GM18526 (cell line): ENCODE data around the gene RAP1GAP2.

Experiments used
- POLR2A ChIP-seq: IDR thresholded peaks from 3 replicates; pipeline ENCODE4 v1.6.1; 2011; ENCODE audit not compliant: insufficient read length; ENCODE audit errors: extremely low read depth

The RAP1GAP2 gene

GRCh38 chr17:3029213-3029913 is 233.1 kb downstream of the RAP1GAP2 start:
- no peak for TF ChIP-seq POLR2A

- TF ChIP-seq POLR2A = no peak
Measured at GRCh38 chr17:3030096-3030495, 233.9 kb downstream of the RAP1GAP2 start.

GRCh38 chr17:3032258-3033247 is 236.3 kb downstream of the RAP1GAP2 start:
- TF ChIP-seq POLR2A = no peak

GRCh38 chr17:3033248-3033640 is 237.0 kb downstream of the RAP1GAP2 start:
- no peak for TF ChIP-seq POLR2A

GRCh38 chr17:3033741-3034577 is 237.7 kb downstream of the RAP1GAP2 start:
- no peak for TF ChIP-seq POLR2A

DNA sequence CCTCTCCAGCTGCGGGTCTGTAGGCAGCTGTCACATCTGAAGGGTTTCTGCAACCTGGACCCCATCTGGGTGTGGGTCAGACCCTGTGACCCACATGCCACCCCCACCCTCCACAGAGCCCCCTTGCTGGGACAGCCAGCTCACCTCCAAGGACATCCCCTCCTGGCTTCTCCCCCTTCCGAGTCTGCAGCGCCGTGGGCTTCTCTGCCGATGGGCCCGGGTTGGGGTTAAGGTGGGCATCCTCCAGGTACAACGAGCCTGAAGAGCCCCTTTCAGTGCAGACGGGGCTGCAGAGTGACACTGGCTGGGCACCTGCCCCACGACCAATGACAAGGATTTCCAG is 238.3 kb downstream of the RAP1GAP2 start:
- no peak for TF ChIP-seq POLR2A

- TF ChIP-seq POLR2A = no peak
Measured at GRCh38 chr17:3035256-3035967, 239.2 kb downstream of the RAP1GAP2 start.

DNA sequence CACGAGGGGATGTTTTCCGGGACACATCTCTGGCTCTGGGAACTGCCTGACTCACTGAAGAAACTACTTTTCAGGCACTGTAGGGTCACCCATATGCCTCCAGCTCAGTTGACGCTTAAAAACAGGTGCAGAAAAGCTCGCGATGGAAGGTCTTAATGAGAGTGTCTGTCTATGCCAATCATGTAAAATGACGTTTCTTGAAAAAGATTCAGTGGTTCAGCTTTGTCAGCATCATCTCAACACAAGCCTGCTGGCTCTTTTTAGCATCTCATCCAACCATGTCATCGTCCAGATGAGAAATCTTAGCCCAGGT is 239.7 kb downstream of the RAP1GAP2 start:
- TF ChIP-seq POLR2A = no peak

GRCh38 chr17:3036800-3037199 is 240.6 kb downstream of the RAP1GAP2 start:
- TF ChIP-seq POLR2A = no peak

- no peak for TF ChIP-seq POLR2A
Measured at GRCh38 chr17:3037259-3037658, 241.0 kb downstream of the RAP1GAP2 start.

- TF ChIP-seq POLR2A = no peak
Measured at GRCh38 chr17:3038941-3039340, 242.7 kb downstream of the RAP1GAP2 start.

DNA sequence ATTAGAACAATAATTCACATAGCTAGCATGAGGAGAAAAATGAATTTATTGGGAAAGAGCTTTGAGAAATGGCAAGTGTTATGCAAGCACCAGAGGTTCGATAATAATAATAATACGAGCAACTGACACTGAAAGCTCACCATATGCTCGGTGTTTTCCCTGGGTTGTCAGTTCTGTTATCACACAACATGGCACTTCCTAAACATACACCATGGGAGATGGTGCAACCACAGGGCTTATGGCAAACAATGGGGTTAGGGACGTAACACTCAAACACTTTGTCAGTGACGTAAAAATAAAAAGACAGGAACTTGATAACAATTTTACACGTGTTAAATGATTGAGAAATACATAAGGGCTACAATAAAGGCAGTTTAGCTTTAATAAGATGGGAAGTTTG is 243.5 kb downstream of the RAP1GAP2 start:
- no peak for TF ChIP-seq POLR2A

GRCh38 chr17:3040882-3041281 is 244.6 kb downstream of the RAP1GAP2 start:
- no peak for TF ChIP-seq POLR2A

DNA sequence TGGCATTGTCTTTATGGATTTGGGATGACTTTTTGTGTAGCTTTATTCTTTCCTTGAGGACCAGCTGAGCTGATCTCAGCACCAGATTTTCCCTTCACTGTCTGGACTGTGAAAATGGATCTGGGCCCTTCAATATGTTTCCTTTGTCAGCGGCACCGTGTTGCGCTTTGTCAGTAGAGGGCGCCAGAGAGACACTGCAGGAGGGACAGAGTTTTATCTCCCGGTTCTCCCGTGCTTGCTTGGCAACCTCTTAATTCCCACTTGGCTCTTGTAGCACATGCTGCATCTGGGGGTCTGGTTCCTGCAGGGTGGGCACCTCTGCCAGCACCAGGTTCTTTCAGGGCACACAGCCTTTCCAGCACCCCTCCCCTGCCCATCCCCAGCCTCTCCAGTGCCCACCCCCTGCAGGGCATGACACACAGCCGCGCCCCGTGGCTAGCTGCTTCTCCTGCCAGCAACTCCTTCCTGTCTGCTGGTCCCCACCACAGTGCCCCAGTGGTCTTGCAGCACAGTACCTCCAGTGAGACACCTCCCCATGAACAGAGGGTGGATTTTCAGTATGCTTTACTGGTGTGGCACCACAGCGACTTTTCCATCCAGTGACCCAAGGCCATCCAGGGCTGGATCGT is 247.6 kb downstream of the RAP1GAP2 start:
- no peak for TF ChIP-seq POLR2A
